WTC11 (cell line): ENCODE results near the gene KRT9. TPM values are rescaled to one million over a fixed set of nuclear protein-coding genes. Genes with fewer than 3 reads are reported as not detected.

ENCODE experiments used
- ATAC-seq: fragments of 200-7000 bp; cut with Tn5 transposase; 2 replicates; pipeline ENCODE4 v1.10.0; 2021; ENCODE audit warnings: mild to moderate bottlenecking, moderate library complexity
- CTCF ChIA-PET: fragments of 300-600 bp; sonication (Branson Sonifier 250); formaldehyde crosslinking; loops from one replicate; lab custom pipeline; 2021; ENCODE audit warnings: antibody characterized with exemption; lab: Charles Lee
- POLR2A ChIA-PET: fragments of 350-600 bp; sonication (Branson Sonifier 250); formaldehyde crosslinking; loops from one replicate; lab custom pipeline; 2021; ENCODE audit warnings: antibody characterized with exemption; lab: Charles Lee
- DNase-seq: peaks from one replicate; pipeline ENCODE4 v3.0.0; 2021; ENCODE audit warnings: low spot score
- H3K27ac Mint-ChIP-seq: 2 replicates; pipeline ENCODE4 v1.8.0; 2021; ENCODE audit warnings: mixed read lengths
- H3K27me3 Mint-ChIP-seq: 2 replicates; pipeline ENCODE4 v1.8.0; 2021; ENCODE audit warnings: low read depth, mild to moderate bottlenecking, moderate library complexity, mixed read lengths
- H3K36me3 Mint-ChIP-seq: 2 replicates; pipeline ENCODE4 v1.8.0; 2021; ENCODE audit warnings: mixed read lengths
- H3K4me1 Mint-ChIP-seq: 2 replicates; pipeline ENCODE4 v1.8.0; 2022; ENCODE audit warnings: mixed read lengths
- H3K4me3 Mint-ChIP-seq: 2 replicates; pipeline ENCODE4 v1.8.0; 2021; ENCODE audit warnings: mild to moderate bottlenecking, moderate library complexity, mixed read lengths
- H3K9me3 Mint-ChIP-seq: 2 replicates; pipeline ENCODE4 v1.8.0; 2021; ENCODE audit warnings: mixed read lengths
- E2F4 ChIP-seq: sonication (generic); formaldehyde crosslinking; IDR thresholded peaks from 2 replicates; pipeline ENCODE4 v1.8.1; 2022; ENCODE audit warnings: low read depth, mild to moderate bottlenecking, moderate library complexity, missing genetic modification reagents, borderline replicate concordance
- FOXJ3 ChIP-seq: sonication (generic); formaldehyde crosslinking; IDR thresholded peaks from 2 replicates; pipeline ENCODE4 v1.9.0; 2021; ENCODE audit warnings: missing genetic modification reagents, mild to moderate bottlenecking, borderline replicate concordance
- FOXP4 ChIP-seq: sonication (generic); formaldehyde crosslinking; IDR thresholded peaks from 2 replicates; pipeline ENCODE4 v1.8.0; 2022; ENCODE audit warnings: mild to moderate bottlenecking, missing genetic modification reagents
- HMGXB4 ChIP-seq: sonication (generic); formaldehyde crosslinking; IDR thresholded peaks from 2 replicates; pipeline ENCODE4 v1.8.1; 2023; ENCODE audit warnings: mild to moderate bottlenecking, moderate library complexity, missing genetic modification reagents
- NFATC4 ChIP-seq: fragments of 250-450 bp; sonication (Bioruptor Pico); IDR thresholded peaks from 2 replicates; pipeline ENCODE4 v1.9.0; 2021; ENCODE audit warnings: mild to moderate bottlenecking
- OVOL2 ChIP-seq: fragments of 250-450 bp; sonication (Bioruptor Pico); IDR thresholded peaks from 2 replicates; pipeline ENCODE4 v1.9.0; 2021; ENCODE audit warnings: mild to moderate bottlenecking, borderline replicate concordance
- PRDM15 ChIP-seq: sonication (generic); formaldehyde crosslinking; IDR thresholded peaks from 2 replicates; pipeline ENCODE4 v1.8.0; 2022; ENCODE audit warnings: missing genetic modification reagents
- SMAD4 ChIP-seq: sonication (generic); formaldehyde crosslinking; IDR thresholded peaks from 2 replicates; pipeline ENCODE4 v1.8.0; 2022; ENCODE audit warnings: mild to moderate bottlenecking, missing genetic modification reagents
- TCF7 ChIP-seq: sonication (generic); formaldehyde crosslinking; IDR thresholded peaks from 2 replicates; pipeline ENCODE4 v1.8.0; 2022; ENCODE audit warnings: mild to moderate bottlenecking, low read depth, missing genetic modification reagents, moderate library complexity
- TP53 ChIP-seq: sonication (generic); formaldehyde crosslinking; IDR thresholded peaks from 2 replicates; pipeline ENCODE4 v1.8.1; 2023; ENCODE audit warnings: mild to moderate bottlenecking, missing genetic modification reagents
- ZNF423 ChIP-seq: fragments of 250-450 bp; sonication (Bioruptor Pico); IDR thresholded peaks from 2 replicates; pipeline ENCODE4 v2.1.2; 2022; ENCODE audit warnings: mild to moderate bottlenecking, moderate library complexity
- ZNF425 ChIP-seq: fragments of 250-450 bp; sonication (Bioruptor Pico); conservative IDR thresholded peaks from 2 replicates; pipeline ENCODE4 v1.9.0; 2021; ENCODE audit warnings: mild to moderate bottlenecking
- ZNF671 ChIP-seq: fragments of 250-450 bp; sonication (Bioruptor Pico); IDR thresholded peaks from 2 replicates; pipeline ENCODE4 v1.8.0; 2021; ENCODE audit warnings: mild to moderate bottlenecking
- total RNA-seq: library from RNA; stranded (reverse); gene quantifications from 3 replicates; pipeline ENCODE4 v1.2.3, GENCODE V29; 2021

Gene KRT9
- total RNA-seq, 1 experiment from 2014 or later: not detected

- ATAC-seq: no peak
Observed at GRCh38 chr17:41586863-41587495, 15.1 kb upstream of the KRT9 start, which contains the start of gene KRT14. Gene KRT14, minus strand, starts transcription at chr17:41586895. Its CDS starts 61 bp downstream, at chr17:41586834.

More at GRCh38 chr17:41586863-41587495, 15.1 kb upstream of the KRT9 start, which contains the start of gene KRT14:
- H3K27ac Mint-ChIP-seq: no peak within 1 kb of the TSS
- no peaks in the 10 kb centered on the region for H3K9me3 Mint-ChIP-seq
- TF ChIP-seq E2F4 (CRISPR knock-in tag) (no peak), FOXJ3 (CRISPR knock-in tag) (no peak), FOXP4 (CRISPR knock-in tag) (no peak), OVOL2 (CRISPR knock-in tag) (no peak), SMAD4 (CRISPR knock-in tag) (no peak), HMGXB4 (CRISPR knock-in tag) (no peak), ZNF423 (no peak), ZNF425 (CRISPR knock-in tag) (no peak), PRDM15 (CRISPR knock-in tag) (no peak), NFATC4 (CRISPR knock-in tag) (no peak), TCF7 (CRISPR knock-in tag) (no peak), TP53 (CRISPR knock-in tag) (no peak), ZNF671 (CRISPR knock-in tag) (no peak)
- no peaks in the 10 kb centered on the region for H3K36me3 Mint-ChIP-seq
- ChIA-PET POLR2A (no interaction called here), CTCF (interaction anchor here (2.3 kb wide), 1 partner anchor 76 kb away, joined by 6 read pairs; no protein-coding TSS in a partner anchor)
- H3K4me1 Mint-ChIP-seq: peaks cover 3% of the 10 kb centered on the region
- no peak within 1 kb of the TSS for H3K4me3 Mint-ChIP-seq
- DNase-seq: no peak
- H3K27me3 Mint-ChIP-seq: peaks cover 4% of the 10 kb centered on the region; the same call in 1 of the 2 replicates
